Osteoblast (primary cell): ENCODE data around the gene RBM33. TPM values are rescaled to one million over a fixed set of nuclear protein-coding genes. Genes with fewer than 3 reads are reported as not detected.

Source experiments
- DNase-seq: peaks from one replicate; pipeline ENCODE4 v3.0.0; 2011; ENCODE audit warnings: low spot score, mixed read lengths; ENCODE audit not compliant: insufficient read length; ENCODE audit errors: missing footprints
- H2AFZ ChIP-seq: 2 replicates; pipeline ENCODE4 v1.6.0; 2011; ENCODE audit warnings: mild to moderate bottlenecking, low read length
- H3K27ac ChIP-seq: 2 replicates; pipeline ENCODE4 v1.5.1; 2011; ENCODE audit warnings: mild to moderate bottlenecking, low read depth, low read length, moderate library complexity
- H3K27me3 ChIP-seq: 2 replicates; pipeline ENCODE4 v1.6.0; 2012; ENCODE audit warnings: mild to moderate bottlenecking, control low read depth, inconsistent platforms, low read length, moderate library complexity; ENCODE audit not compliant: insufficient read depth
- H3K36me3 ChIP-seq: 2 replicates; pipeline ENCODE4 v1.5.1; 2011; ENCODE audit warnings: mild to moderate bottlenecking, low read length, control low read depth, moderate library complexity; ENCODE audit not compliant: insufficient read depth
- H3K4me1 ChIP-seq: 2 replicates; pipeline ENCODE4 v1.5.1; 2011; ENCODE audit warnings: mild to moderate bottlenecking, low read length, control low read depth, moderate library complexity; ENCODE audit not compliant: insufficient read depth
- H3K4me2 ChIP-seq: 2 replicates; pipeline ENCODE4 v1.6.0; 2011; ENCODE audit warnings: mild to moderate bottlenecking, low read length; ENCODE audit not compliant: insufficient read depth
- H3K4me3 ChIP-seq: fragments of 200-600 bp; sonication (generic); 3 replicates; pipeline ENCODE4 v1.5.1; 2012; ENCODE audit warnings: mild to moderate bottlenecking, low read length, inconsistent platforms; ENCODE audit not compliant: insufficient read depth
- H3K79me2 ChIP-seq: 2 replicates; pipeline ENCODE4 v1.6.0; 2012; ENCODE audit warnings: mild to moderate bottlenecking, low read length, control low read depth, inconsistent platforms; ENCODE audit not compliant: insufficient read depth
- H3K9me3 ChIP-seq: 2 replicates; pipeline ENCODE4 v1.5.1; 2011; ENCODE audit warnings: low read depth, low read length, control low read depth
- H4K20me1 ChIP-seq: 2 replicates; pipeline ENCODE4 v1.6.0; 2012; ENCODE audit warnings: mild to moderate bottlenecking, low read length, control low read depth; ENCODE audit not compliant: insufficient read depth
- total RNA-seq: library from RNA; depleted of rRNA; stranded (reverse); fragments of >200 nt; gene quantifications from 2 replicates; pipeline ENCODE4 v1.2.3, GENCODE V29; 2012
- TF ChIP-seq, protein P1 (sequence below): IDR thresholded peaks from 2 replicates; pipeline ENCODE4 v1.5.1; 2011; ENCODE audit warnings: mild to moderate bottlenecking, low read depth, low read length, moderate library complexity; ENCODE audit errors: extremely low read depth

RBM33 gene
- total RNA-seq, 1 donor, result 27.5 TPM

GRCh38 chr7:155710031-155710430 is 65.6 kb downstream of the RBM33 start:
- Histone ChIP-seq H3K4me2 (no peak overlapping the region), H3K27me3 (no peaks in the 10 kb centered on the region), H3K4me1 (no peaks in the 10 kb centered on the region), H3K79me2 (peaks cover 76% of the 10 kb centered on the region), H3K27ac (no peak overlapping the region), H3K4me3 (no peak overlapping the region), H2AFZ (no peak overlapping the region), H3K36me3 (peaks cover 44% of the 10 kb centered on the region), H3K9me3 (no peaks in the 10 kb centered on the region), H4K20me1 (peaks cover 40% of the 10 kb centered on the region)
- TF ChIP-seq, protein P1, sequence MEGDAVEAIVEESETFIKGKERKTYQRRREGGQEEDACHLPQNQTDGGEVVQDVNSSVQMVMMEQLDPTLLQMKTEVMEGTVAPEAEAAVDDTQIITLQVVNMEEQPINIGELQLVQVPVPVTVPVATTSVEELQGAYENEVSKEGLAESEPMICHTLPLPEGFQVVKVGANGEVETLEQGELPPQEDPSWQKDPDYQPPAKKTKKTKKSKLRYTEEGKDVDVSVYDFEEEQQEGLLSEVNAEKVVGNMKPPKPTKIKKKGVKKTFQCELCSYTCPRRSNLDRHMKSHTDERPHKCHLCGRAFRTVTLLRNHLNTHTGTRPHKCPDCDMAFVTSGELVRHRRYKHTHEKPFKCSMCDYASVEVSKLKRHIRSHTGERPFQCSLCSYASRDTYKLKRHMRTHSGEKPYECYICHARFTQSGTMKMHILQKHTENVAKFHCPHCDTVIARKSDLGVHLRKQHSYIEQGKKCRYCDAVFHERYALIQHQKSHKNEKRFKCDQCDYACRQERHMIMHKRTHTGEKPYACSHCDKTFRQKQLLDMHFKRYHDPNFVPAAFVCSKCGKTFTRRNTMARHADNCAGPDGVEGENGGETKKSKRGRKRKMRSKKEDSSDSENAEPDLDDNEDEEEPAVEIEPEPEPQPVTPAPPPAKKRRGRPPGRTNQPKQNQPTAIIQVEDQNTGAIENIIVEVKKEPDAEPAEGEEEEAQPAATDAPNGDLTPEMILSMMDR, result no peak
- no peak for DNase-seq

DNA sequence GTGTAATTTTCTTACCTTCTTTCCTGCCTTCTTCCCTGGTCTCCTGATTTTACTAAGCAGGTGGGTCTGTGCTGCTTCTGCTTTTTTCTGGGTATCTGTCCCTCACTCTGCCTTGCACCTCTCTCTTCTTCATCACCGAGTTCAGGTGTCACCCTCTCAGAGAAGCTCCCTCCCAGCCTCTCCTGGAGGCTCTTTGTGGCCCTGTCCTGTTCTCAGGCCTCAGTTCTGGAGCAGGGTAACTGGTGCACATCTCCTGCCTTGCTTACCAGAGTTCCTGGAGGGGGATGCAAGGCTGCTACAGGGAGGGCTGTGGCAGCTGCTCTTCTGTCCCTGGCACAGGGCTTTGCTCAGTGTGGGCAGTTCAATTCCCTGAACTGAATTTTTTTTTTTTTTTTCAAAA is 66.1 kb downstream of the RBM33 start:
- Histone ChIP-seq H2AFZ (no peak overlapping the region), H3K27me3 (no peaks in the 10 kb centered on the region), H3K4me3 (no peak overlapping the region), H3K9me3 (no peaks in the 10 kb centered on the region), H4K20me1 (peaks cover 40% of the 10 kb centered on the region), H3K27ac (no peak overlapping the region), H3K36me3 (peaks cover 44% of the 10 kb centered on the region), H3K79me2 (peaks cover 79% of the 10 kb centered on the region), H3K4me1 (no peaks in the 10 kb centered on the region), H3K4me2 (no peak overlapping the region)
- TF ChIP-seq, protein P1, result no peak
- no peak for DNase-seq

DNA sequence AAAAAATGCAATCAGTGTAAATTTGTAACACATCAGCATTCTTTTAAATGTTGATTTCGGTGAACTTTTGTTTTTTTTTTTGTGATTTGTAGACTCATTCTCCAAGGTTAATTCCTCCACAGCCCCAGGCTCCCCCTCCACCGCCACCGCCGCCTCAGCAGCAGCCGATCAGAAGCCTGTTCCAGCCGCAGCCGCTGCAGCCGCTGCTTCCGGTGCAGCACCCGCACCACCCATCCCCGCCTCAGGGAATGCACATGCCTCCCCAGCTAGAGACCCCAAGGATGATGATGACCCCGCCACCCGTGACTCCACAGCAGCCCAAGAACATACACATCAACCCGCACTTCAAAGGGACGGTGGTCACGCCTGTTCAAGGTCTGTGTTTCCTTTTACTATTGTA is 66.6 kb downstream of the RBM33 start:
- Histone ChIP-seq H3K27ac (no peak overlapping the region), H3K27me3 (no peaks in the 10 kb centered on the region), H3K36me3 (peaks cover 44% of the 10 kb centered on the region), H4K20me1 (peaks cover 40% of the 10 kb centered on the region), H3K4me2 (no peak overlapping the region), H3K4me1 (no peaks in the 10 kb centered on the region), H2AFZ (no peak overlapping the region), H3K9me3 (no peaks in the 10 kb centered on the region), H3K79me2 (peaks cover 80% of the 10 kb centered on the region), H3K4me3 (no peak overlapping the region)
- no peak for DNase-seq
- TF ChIP-seq, protein P1, result no peak

DNA sequence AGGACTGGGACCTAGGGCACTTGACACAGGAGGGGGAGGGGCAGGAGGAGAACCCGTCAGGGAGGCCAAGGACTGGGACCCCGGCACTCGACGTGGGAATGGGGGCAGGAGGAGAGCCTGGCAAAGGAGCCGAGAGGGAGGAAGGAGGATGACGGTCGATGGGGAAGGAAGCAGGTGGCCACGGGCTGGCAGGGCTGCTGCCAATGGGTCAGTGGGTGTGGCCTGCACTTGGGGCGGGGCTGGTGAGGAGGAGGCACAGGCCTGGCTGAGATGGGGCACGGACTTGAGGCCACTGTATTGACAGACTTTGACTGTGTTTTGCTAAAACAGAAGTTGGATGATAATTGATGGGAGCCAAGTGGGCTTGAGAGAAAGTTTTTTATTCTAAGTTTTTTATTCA is 68.9 kb downstream of the RBM33 start:
- Histone ChIP-seq H3K9me3 (no peaks in the 10 kb centered on the region), H3K36me3 (peaks cover 49% of the 10 kb centered on the region), H4K20me1 (peaks cover 39% of the 10 kb centered on the region), H3K79me2 (peaks cover 82% of the 10 kb centered on the region), H2AFZ (no peak overlapping the region), H3K27me3 (no peaks in the 10 kb centered on the region), H3K4me2 (no peak overlapping the region), H3K4me3 (no peak overlapping the region), H3K27ac (no peak overlapping the region), H3K4me1 (no peaks in the 10 kb centered on the region)
- no peak for DNase-seq
- TF ChIP-seq, protein P1, result no peak
